ENCODE measurements around the gene VPS33B.

Gene VPS33B

GRCh38 chr15:90954712-90955623 is 67.4 kb downstream of the VPS33B start, which contains the start of gene RCCD1 (continued):
- TF ChIP-seq ZNF398 (tag by site-specific recombination; IDR thresholded peaks at IDR 0.05) (no peak), ZNF26 (tag by site-specific recombination; IDR thresholded peaks at IDR 0.05) (no peak), ZNF16 (tag by site-specific recombination; IDR thresholded peaks at IDR 0.05; ENCODE audit: low read depth) (0 out of 2 replicates have a peak, but pooled peaks have one; percentile 41), BCL11A (tag by site-specific recombination; IDR thresholded peaks at IDR 0.05; ENCODE audit: low read depth) (0 out of 2 replicates have a peak, but pooled peaks have one; percentile 9), ZNF521 (tag by site-specific recombination; IDR thresholded peaks at IDR 0.05) (no peak), ZFHX2 (tag by site-specific recombination; conservative IDR thresholded peaks at IDR 0.05) (peak; percentile 93), ZNF548 (tag by site-specific recombination; IDR thresholded peaks at IDR 0.05) (no peak), ZXDB (tag by site-specific recombination; IDR thresholded peaks at IDR 0.05) (peak; percentile 95), ZNF184 (tag by site-specific recombination; IDR thresholded peaks at IDR 0.05) (peak; percentile 67), ZNF202 (tag by site-specific recombination; IDR thresholded peaks at IDR 0.05; ENCODE audit: borderline replicate concordance) (no peak), SETDB1 (IDR thresholded peaks at IDR 0.05; ENCODE audit: insufficient read length, low read length) (no peak), ZBTB8A (tag by site-specific recombination; IDR thresholded peaks at IDR 0.05) (peak; percentile 98), OVOL3 (tag by site-specific recombination; IDR thresholded peaks at IDR 0.05) (peak; percentile 34; the same call in 1 of the 2 replicates), IKZF3 (tag by site-specific recombination; IDR thresholded peaks at IDR 0.05) (no peak), ZNF777 (tag by site-specific recombination; IDR thresholded peaks at IDR 0.05; ENCODE audit: borderline replicate concordance) (no peak), KLF1 (tag by site-specific recombination; IDR thresholded peaks at IDR 0.05) (peak; percentile 96), ZNF560 (tag by site-specific recombination; IDR thresholded peaks at IDR 0.05; ENCODE audit: borderline replicate concordance) (no peak), SCRT2 (tag by site-specific recombination; IDR thresholded peaks at IDR 0.05) (no peak), ZNF473 (tag by site-specific recombination; IDR thresholded peaks at IDR 0.05) (no peak), EGR2 (tag by site-specific recombination; IDR thresholded peaks at IDR 0.05; ENCODE audit: low read depth) (peak; percentile 79), ZNF23 (tag by site-specific recombination; IDR thresholded peaks at IDR 0.05; ENCODE audit: borderline replicate concordance) (no peak), ZNF596 (tag by site-specific recombination; IDR thresholded peaks at IDR 0.05) (no peak), AEBP2 (tag by site-specific recombination; IDR thresholded peaks at IDR 0.05; ENCODE audit: borderline replicate concordance) (no peak), ZNF146 (tag by site-specific recombination; IDR thresholded peaks at IDR 0.05) (0 out of 2 replicates have a peak, but pooled peaks have one; percentile 15), ZNF140 (tag by site-specific recombination; IDR thresholded peaks at IDR 0.05) (no peak), SCRT1 (tag by site-specific recombination; IDR thresholded peaks at IDR 0.05; ENCODE audit: borderline replicate concordance) (no peak), ZNF214 (tag by site-specific recombination; IDR thresholded peaks at IDR 0.05; ENCODE audit: borderline replicate concordance) (no peak), TCF7L2 (IDR thresholded peaks at IDR 0.05; ENCODE audit: borderline replicate concordance, low read depth, low read length) (no peak), KLF9 (tag by site-specific recombination; IDR thresholded peaks at IDR 0.05; ENCODE audit: low read depth) (peak; percentile 87), ZNF623 (tag by site-specific recombination; IDR thresholded peaks at IDR 0.05) (no peak), MZF1 (tag by site-specific recombination; IDR thresholded peaks at IDR 0.05; ENCODE audit: borderline replicate concordance) (peak; percentile 70; the same call in 1 of the 2 replicates), REPIN1 (tag by site-specific recombination; IDR thresholded peaks at IDR 0.05; ENCODE audit: low read depth) (no peak), ZNF645 (tag by site-specific recombination; IDR thresholded peaks at IDR 0.05) (no peak)
